HUDEP-2 (cell line): ENCODE measurements around the gene KLHL2.

ENCODE experiments used
- DNase-seq, 76 experiments: peaks; one replicate each; lab custom pipeline; 2025; ENCODE audit not compliant: unreplicated experiment in 76 of 76; lab: John Stamatoyannopoulos, UW

Gene KLHL2

GRCh38 chr4:165359506-165359905 is 152.1 kb downstream of the KLHL2 start:
- DNase-seq, result no peak

GRCh38 chr4:165360041-165360695 is 152.8 kb downstream of the KLHL2 start:
- no peak for DNase-seq

GRCh38 chr4:165360985-165361670 is 153.8 kb downstream of the KLHL2 start:
- no peak for DNase-seq

GRCh38 chr4:165361810-165362209 is 154.4 kb downstream of the KLHL2 start:
- DNase-seq, result no peak

GRCh38 chr4:165364452-165365080 is 157.2 kb downstream of the KLHL2 start:
- DNase-seq, result no peak

GRCh38 chr4:165367040-165367439 is 159.7 kb downstream of the KLHL2 start:
- no peak for DNase-seq

DNA sequence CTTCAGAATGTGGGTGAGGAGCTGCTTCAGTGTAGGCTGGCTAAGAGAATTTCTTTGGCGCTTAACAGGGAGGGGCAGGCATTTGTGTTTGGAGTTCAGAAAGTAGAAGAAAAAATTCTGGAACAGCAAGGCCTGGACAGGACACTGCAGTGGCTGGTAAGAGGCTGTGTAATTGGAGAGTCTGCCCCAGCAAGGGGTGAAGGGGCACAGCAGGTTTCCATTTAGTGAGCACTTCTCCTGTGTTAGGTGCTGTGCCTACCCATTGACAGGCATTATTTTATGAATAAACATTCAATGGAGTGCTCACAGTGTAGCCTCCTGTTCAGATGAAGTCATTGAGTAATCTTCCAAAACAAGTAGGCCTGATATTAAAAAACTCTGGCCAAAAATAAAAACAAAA is 160.8 kb downstream of the KLHL2 start:
- no peak for DNase-seq

DNA sequence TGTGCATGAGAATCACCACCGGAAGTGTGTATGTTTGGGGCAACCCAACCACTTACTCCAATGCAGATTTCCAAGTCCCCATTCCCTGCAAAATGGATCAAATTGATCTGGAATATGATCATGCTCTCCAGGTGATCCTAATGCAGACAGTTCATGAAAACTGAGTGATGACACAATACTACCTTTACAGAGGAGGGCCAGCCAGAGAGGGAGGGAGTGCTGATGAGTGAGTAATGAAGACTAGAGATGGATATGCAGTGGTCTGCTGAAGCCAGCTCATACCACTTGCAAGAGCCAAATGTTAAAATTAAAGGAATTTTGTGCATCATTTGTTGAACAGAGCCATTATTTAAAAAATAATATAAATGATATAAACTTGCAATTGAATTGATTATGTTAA is 161.2 kb downstream of the KLHL2 start:
- DNase-seq, result no peak

GRCh38 chr4:165369522-165369921 is 162.2 kb downstream of the KLHL2 start:
- DNase-seq, result no peak

DNA sequence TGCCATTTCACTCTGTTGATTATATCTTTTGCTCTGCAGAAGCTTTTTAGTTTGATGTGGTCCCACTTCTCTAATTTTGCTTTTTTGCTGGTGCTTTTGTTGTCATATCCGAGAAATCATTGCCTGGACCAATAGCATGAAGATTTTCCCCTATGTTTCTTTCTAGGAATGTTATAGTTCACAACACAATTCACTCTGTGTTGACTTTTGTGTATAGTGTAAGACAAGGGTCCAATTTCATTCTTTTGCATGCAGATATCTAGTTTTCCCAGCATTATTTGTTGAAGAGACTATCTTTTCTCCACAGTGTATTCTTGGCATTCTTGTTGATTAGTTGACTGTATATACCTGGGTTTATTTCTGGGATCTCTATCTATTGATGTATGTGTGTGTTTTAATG is 163.2 kb downstream of the KLHL2 start:
- no peak for DNase-seq
